HEK293 (cell line): ENCODE data around the gene ASCC2.

Experiments
- CTCF ChIA-PET: fragments of 350-600 bp; formaldehyde crosslinking; extraction: SDS; loops from one replicate; lab custom pipeline; 2021; ENCODE audit warnings: antibody characterized with exemption; lab: Yijun Ruan, JAX
- POLR2A ChIA-PET: fragments of 300-600 bp; formaldehyde crosslinking; extraction: SDS; loops from one replicate; lab custom pipeline; 2020; ENCODE audit warnings: antibody characterized with exemption, inconsistent platforms; lab: Yijun Ruan, JAX
- H3K27ac ChIP-seq: fragments of 200-500 bp; sonication (Bioruptor generic); 2 replicates; pipeline ENCODE4 v1.5.1; 2014; ENCODE audit warnings: low read depth, low read length, control low read depth, inconsistent platforms; ENCODE audit errors: extremely low read depth
- H3K36me3 ChIP-seq, 2 experiments: fragments of 200-500 bp in 1 of 2; sonication (Bioruptor generic) in 1 of 2; 1 replicate in 1 of 2; 2 replicates in 1 of 2; pipeline ENCODE4 v1.5.1; 2014 to 2017; ENCODE audit warnings: inconsistent platforms in 2 of 2, low read length in 2 of 2; ENCODE audit not compliant: control insufficient read depth in 2 of 2, insufficient read depth in 1 of 2
- H3K4me1 ChIP-seq: fragments of 200-500 bp; sonication (Bioruptor generic); 2 replicates; pipeline ENCODE4 v1.5.1; 2014; ENCODE audit warnings: mild to moderate bottlenecking, low read length, inconsistent platforms; ENCODE audit not compliant: control insufficient read depth, insufficient read depth
- H3K4me3 ChIP-seq: 2 replicates; pipeline ENCODE4 v1.5.1; 2011; ENCODE audit warnings: low read depth, mild to moderate bottlenecking, control low read depth, low read length, moderate library complexity
- H3K9me3 ChIP-seq: fragments of 200-500 bp; sonication (Bioruptor generic); 2 replicates; pipeline ENCODE4 v1.5.1; 2014; ENCODE audit warnings: low read depth, low read length, inconsistent platforms; ENCODE audit not compliant: control insufficient read depth, insufficient read depth
- GLI4 ChIP-seq: fragments of 450-650 bp; formaldehyde crosslinking; IDR thresholded peaks from 2 replicates; pipeline ENCODE4 v1.5.1; 2016; ENCODE audit warnings: missing biosample characterization, missing genetic modification characterization
- HOXA7 ChIP-seq: sonication (generic); formaldehyde crosslinking; IDR thresholded peaks from 2 replicates; pipeline ENCODE4 v1.8.1; 2022; ENCODE audit warnings: missing genetic modification reagents, borderline replicate concordance
- KLF16 ChIP-seq: fragments of 450-650 bp; formaldehyde crosslinking; IDR thresholded peaks from 2 replicates; pipeline ENCODE4 v1.5.1; 2017; ENCODE audit warnings: missing biosample characterization, missing genetic modification characterization
- MEIS1 ChIP-seq: sonication (generic); formaldehyde crosslinking; IDR thresholded peaks from 2 replicates; pipeline ENCODE4 v1.8.1; 2022; ENCODE audit warnings: missing genetic modification reagents, mild to moderate bottlenecking, borderline replicate concordance
- TRIM28 ChIP-seq: IDR thresholded peaks from 2 replicates; pipeline ENCODE4 v1.6.1; 2011; ENCODE audit warnings: low read length, control low read depth, borderline replicate concordance
- ZBTB6 ChIP-seq: fragments of 450-650 bp; formaldehyde crosslinking; IDR thresholded peaks from 2 replicates; pipeline ENCODE4 v1.5.1; 2017; ENCODE audit warnings: missing biosample characterization, missing genetic modification characterization
- ZBTB7A ChIP-seq: fragments of 450-650 bp; formaldehyde crosslinking; IDR thresholded peaks from 2 replicates; pipeline ENCODE4 v1.5.1; 2016; ENCODE audit warnings: low read depth, missing biosample characterization, missing genetic modification characterization
- ZFHX2 ChIP-seq: fragments of 450-650 bp; formaldehyde crosslinking; conservative IDR thresholded peaks from 2 replicates; pipeline ENCODE4 v1.5.1; 2016; ENCODE audit warnings: missing biosample characterization, missing genetic modification characterization
- ZNF133 ChIP-seq: fragments of 450-650 bp; formaldehyde crosslinking; IDR thresholded peaks from 2 replicates; pipeline ENCODE4 v1.5.1; 2016; ENCODE audit warnings: missing biosample characterization, missing genetic modification characterization
- ZNF140 ChIP-seq: fragments of 450-650 bp; formaldehyde crosslinking; IDR thresholded peaks from 2 replicates; pipeline ENCODE4 v1.5.1; 2016; ENCODE audit warnings: missing biosample characterization, missing genetic modification characterization
- ZNF146 ChIP-seq: fragments of 450-650 bp; formaldehyde crosslinking; IDR thresholded peaks from 2 replicates; pipeline ENCODE4 v1.5.1; 2016; ENCODE audit warnings: missing biosample characterization, missing genetic modification characterization
- ZNF157 ChIP-seq: fragments of 450-650 bp; formaldehyde crosslinking; IDR thresholded peaks from 2 replicates; pipeline ENCODE4 v1.5.1; 2016; ENCODE audit warnings: missing biosample characterization, missing genetic modification characterization
- ZNF221 ChIP-seq: fragments of 450-650 bp; formaldehyde crosslinking; IDR thresholded peaks from 2 replicates; pipeline ENCODE4 v1.5.1; 2017; ENCODE audit warnings: missing biosample characterization, missing genetic modification characterization, borderline replicate concordance
- ZNF292 ChIP-seq: fragments of 450-650 bp; formaldehyde crosslinking; IDR thresholded peaks from 2 replicates; pipeline ENCODE4 v1.5.1; 2016; ENCODE audit warnings: low read depth, missing biosample characterization, missing genetic modification characterization, borderline replicate concordance
- ZNF335 ChIP-seq: fragments of 450-650 bp; formaldehyde crosslinking; conservative IDR thresholded peaks from 2 replicates; pipeline ENCODE4 v1.5.1; 2016; ENCODE audit warnings: missing biosample characterization, missing genetic modification characterization
- ZNF366 ChIP-seq: fragments of 450-650 bp; formaldehyde crosslinking; conservative IDR thresholded peaks from 2 replicates; pipeline ENCODE4 v1.5.1; 2016; ENCODE audit warnings: missing biosample characterization, missing genetic modification characterization
- ZNF37A ChIP-seq: fragments of 450-650 bp; IDR thresholded peaks from 2 replicates; pipeline ENCODE4 v1.5.1; 2018; ENCODE audit warnings: missing biosample characterization, missing genetic modification characterization
- ZNF501 ChIP-seq: fragments of 450-650 bp; formaldehyde crosslinking; IDR thresholded peaks from 2 replicates; pipeline ENCODE4 v1.5.1; 2016; ENCODE audit warnings: missing biosample characterization, missing genetic modification characterization
- ZNF555 ChIP-seq: fragments of 450-650 bp; formaldehyde crosslinking; conservative IDR thresholded peaks from 2 replicates; pipeline ENCODE4 v1.5.1; 2017; ENCODE audit warnings: missing biosample characterization, mild to moderate bottlenecking, missing genetic modification characterization, inconsistent platforms
- ZNF561 ChIP-seq: fragments of 450-650 bp; IDR thresholded peaks from 2 replicates; pipeline ENCODE4 v1.5.1; 2018; ENCODE audit warnings: missing biosample characterization, missing genetic modification characterization, borderline replicate concordance
- ZNF624 ChIP-seq: fragments of 450-650 bp; formaldehyde crosslinking; IDR thresholded peaks from 2 replicates; pipeline ENCODE4 v1.5.1; 2017; ENCODE audit warnings: missing biosample characterization, missing genetic modification characterization
- ZNF626 ChIP-seq: fragments of 450-650 bp; sonication (Bioruptor Pico); formaldehyde crosslinking; IDR thresholded peaks from 2 replicates; pipeline ENCODE4 v1.5.1; 2018; ENCODE audit warnings: missing biosample characterization, missing genetic modification characterization, inconsistent platforms
- ZNF677 ChIP-seq: fragments of 450-650 bp; IDR thresholded peaks from 2 replicates; pipeline ENCODE4 v1.5.0; 2018; ENCODE audit warnings: missing biosample characterization, mild to moderate bottlenecking, missing genetic modification characterization, moderate library complexity
- ZNF701 ChIP-seq: fragments of 450-650 bp; formaldehyde crosslinking; IDR thresholded peaks from 2 replicates; pipeline ENCODE4 v1.5.1; 2016; ENCODE audit warnings: missing biosample characterization, missing genetic modification characterization
- ZNF707 ChIP-seq: fragments of 450-650 bp; formaldehyde crosslinking; IDR thresholded peaks from 2 replicates; pipeline ENCODE4 v1.5.1; 2016; ENCODE audit warnings: missing biosample characterization, missing genetic modification characterization
- ZNF747 ChIP-seq: fragments of 450-650 bp; formaldehyde crosslinking; IDR thresholded peaks from 2 replicates; pipeline ENCODE4 v1.5.1; 2016; ENCODE audit warnings: missing biosample characterization, missing genetic modification characterization
- ZNF776 ChIP-seq: fragments of 450-650 bp; formaldehyde crosslinking; IDR thresholded peaks from 2 replicates; pipeline ENCODE4 v1.5.0; 2017; ENCODE audit warnings: missing biosample characterization, missing genetic modification characterization, borderline replicate concordance
- ZNF792 ChIP-seq: fragments of 450-650 bp; formaldehyde crosslinking; IDR thresholded peaks from 2 replicates; pipeline ENCODE4 v1.5.1; 2016; ENCODE audit warnings: missing biosample characterization, missing genetic modification characterization
- TF ChIP-seq, protein P1 (sequence below): fragments of 450-650 bp; formaldehyde crosslinking; IDR thresholded peaks from 2 replicates; pipeline ENCODE4 v1.5.1; 2016; ENCODE audit warnings: missing biosample characterization, missing genetic modification characterization

Gene ASCC2

GRCh38 chr22:29825578-29825977 is 12.5 kb downstream of the ASCC2 start:
- TF ChIP-seq ZNF37A (tag by site-specific recombination) (no peak), ZNF133 (tag by site-specific recombination) (no peak), ZNF335 (tag by site-specific recombination) (no peak), ZNF146 (no peak), ZNF776 (no peak)
- peaks cover 21 to 75% of the 10 kb centered on the region in 2 experiments; a peak in 2 of 3 replicates for H3K36me3 ChIP-seq
- POLR2A ChIA-PET, result interaction anchor here (0.6 kb wide), 2 partner anchors 60 to 95 kb away, joined by 3 to 5 read pairs; no protein-coding TSS in a partner anchor
- peaks cover 6% of the 10 kb centered on the region for H3K4me1 ChIP-seq
- no peak overlapping the region for H3K4me3 ChIP-seq
- CTCF ChIA-PET, result no interaction called here
- no peaks in the 10 kb centered on the region for H3K9me3 ChIP-seq
- no peak overlapping the region for H3K27ac ChIP-seq

- Histone ChIP-seq H3K9me3 (no peaks in the 10 kb centered on the region), H3K36me3 (peaks cover 27 to 73% of the 10 kb centered on the region in 2 experiments; a peak in 2 of 3 replicates), H3K27ac (no peak overlapping the region), H3K4me1 (peaks cover 6% of the 10 kb centered on the region), H3K4me3 (no peak overlapping the region)
- no peak for TF ChIP-seq ZNF677 (tag by site-specific recombination)
- TF ChIP-seq ZNF792, result no peak
- no peak for TF ChIP-seq ZNF335 (tag by site-specific recombination)
- no peak for TF ChIP-seq ZNF37A (tag by site-specific recombination)
- TF ChIP-seq ZNF501, result no peak
- no peak for TF ChIP-seq ZFHX2 (tag by site-specific recombination)
- no peak for TF ChIP-seq ZNF555 (tag by site-specific recombination)
- no peak for TF ChIP-seq ZNF747 (tag by site-specific recombination)
- no peak for TF ChIP-seq ZNF626 (tag by site-specific recombination)
- no peak for TF ChIP-seq ZNF140
- TF ChIP-seq, protein P1, sequence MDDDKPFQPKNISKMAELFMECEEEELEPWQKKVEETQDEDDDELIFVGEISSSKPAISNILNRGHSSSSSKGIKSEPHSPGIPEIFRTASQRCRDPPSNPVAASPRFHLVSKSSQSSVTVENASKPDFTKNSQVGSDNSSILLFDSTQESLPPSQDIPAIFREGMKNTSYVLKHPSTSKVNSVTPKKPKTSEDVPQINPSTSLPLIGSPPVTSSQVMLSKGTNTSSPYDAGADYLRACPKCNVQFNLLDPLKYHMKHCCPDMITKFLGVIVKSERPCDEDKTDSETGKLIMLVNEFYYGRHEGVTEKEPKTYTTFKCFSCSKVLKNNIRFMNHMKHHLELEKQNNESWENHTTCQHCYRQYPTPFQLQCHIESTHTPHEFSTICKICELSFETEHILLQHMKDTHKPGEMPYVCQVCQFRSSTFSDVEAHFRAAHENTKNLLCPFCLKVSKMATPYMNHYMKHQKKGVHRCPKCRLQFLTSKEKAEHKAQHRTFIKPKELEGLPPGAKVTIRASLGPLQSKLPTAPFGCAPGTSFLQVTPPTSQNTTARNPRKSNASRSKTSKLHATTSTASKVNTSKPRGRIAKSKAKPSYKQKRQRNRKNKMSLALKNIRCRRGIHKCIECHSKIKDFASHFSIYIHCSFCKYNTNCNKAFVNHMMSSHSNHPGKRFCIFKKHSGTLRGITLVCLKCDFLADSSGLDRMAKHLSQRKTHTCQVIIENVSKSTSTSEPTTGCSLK (tag by site-specific recombination), result no peak
- no peak for TF ChIP-seq HOXA7 (CRISPR knock-in tag)
- no peak for TF ChIP-seq ZNF157
- no peak for TF ChIP-seq ZBTB7A (tag by site-specific recombination)
- no peak for TF ChIP-seq ZNF561 (tag by site-specific recombination)
- POLR2A ChIA-PET, result no interaction called here
- CTCF ChIA-PET, result no interaction called here
These were observed 13.4 kb downstream of the ASCC2 start for GRCh38 chr22:29824677-29825076.

- Histone ChIP-seq H3K4me1 (peaks cover 6% of the 10 kb centered on the region), H3K27ac (no peak overlapping the region), H3K9me3 (no peaks in the 10 kb centered on the region), H3K36me3 (peaks cover 33 to 84% of the 10 kb centered on the region in 2 experiments; a peak in 2 of 3 replicates), H3K4me3 (no peak overlapping the region)
- POLR2A ChIA-PET, result interaction anchor here (0.6 to 1.4 kb wide), 10 partner anchors 8 to 217 kb away, joined by 3 to 6 read pairs (median 3); partner anchors contain the start of genes ASCC2, MTMR3, UQCR10 and ZMAT5
- CTCF ChIA-PET, result interaction anchor here (0.6 to 2.6 kb wide), 6 partner anchors 49 to 431 kb away, joined by 3 to 24 read pairs (median 4); no protein-coding TSS in a partner anchor
- TF ChIP-seq GLI4 (tag by site-specific recombination), result no peak
- TF ChIP-seq KLF16 (tag by site-specific recombination), result peak; percentile 62; the same call in 1 of the 2 replicates
- no peak for TF ChIP-seq ZNF292
- TF ChIP-seq ZNF366 (tag by site-specific recombination), result peak; percentile 65
- no peak for TF ChIP-seq ZBTB6 (tag by site-specific recombination)
- peak; percentile 34; the same call in 1 of the 2 replicates for TF ChIP-seq ZNF335 (tag by site-specific recombination)
- no peak for TF ChIP-seq ZNF701 (tag by site-specific recombination)
- no peak for TF ChIP-seq MEIS1 (CRISPR knock-in tag)
- TF ChIP-seq ZNF221 (tag by site-specific recombination), result 0 out of 2 replicates have a peak, but pooled peaks have one; percentile 62
- TF ChIP-seq ZNF561 (tag by site-specific recombination), result peak; percentile 88
- no peak for TF ChIP-seq ZNF707 (tag by site-specific recombination)
- TF ChIP-seq TRIM28, result peak; percentile 76; the same call in 1 of the 2 replicates
- no peak for TF ChIP-seq ZNF624 (tag by site-specific recombination)
These were observed 16.6 kb downstream of the ASCC2 start for GRCh38 chr22:29821291-29822016.
